GM12878 (cell line): ENCODE data around the gene BCLAF1. TPM values are rescaled to one million over a fixed set of nuclear protein-coding genes. Genes with fewer than 3 reads are reported as not detected.

Experiments
- ATAC-seq: fragments of 200-7000 bp; cut with Tn5 transposase; 3 replicates; pipeline ENCODE4 v1.9.1; 2020; ENCODE audit warnings: mild to moderate bottlenecking, moderate library complexity
- BruUV-seq: library from RNA; stranded (reverse); fragments of 400-500 nt; replicated peaks from 2 replicates; lab custom pipeline; 2021; lab: Mats Ljungman, UMichigan
- CTCF ChIA-PET: fragments of 300-600 bp; sonication (Branson Sonifier 250); formaldehyde crosslinking; extraction: SDS; loops from one replicate; lab custom pipeline; 2021; ENCODE audit warnings: inconsistent platforms; lab: Yijun Ruan, JAX
- POLR2A ChIA-PET: fragments of 350-600 bp; formaldehyde crosslinking; extraction: SDS; loops from one replicate; lab custom pipeline; 2021; ENCODE audit warnings: inconsistent platforms; lab: Charles Lee
- RAD21 ChIA-PET: fragments of 300-600 bp; sonication (Branson Sonifier 250); formaldehyde crosslinking; loops from one replicate; lab custom pipeline; 2023; ENCODE audit warnings: antibody characterized with exemption; ENCODE audit not compliant: unreplicated experiment; lab: Charles Lee
- SMC1A ChIA-PET: fragments of 300-600 bp; sonication (Branson Sonifier 250); formaldehyde crosslinking; loops from one replicate; lab custom pipeline; 2023; ENCODE audit not compliant: unreplicated experiment, uncharacterized antibody; lab: Charles Lee
- DNase-seq: peaks from one replicate; pipeline ENCODE4 v3.0.0-alpha.2; 2011; ENCODE audit warnings: low read depth, low spot score
- FAIRE-seq: peaks from 3 replicates; lab custom pipeline; 2011; peaks lifted over from hg19 to GRCh38; lab: Jason Lieb, UNC
- H2AFZ ChIP-seq: 2 replicates; pipeline ENCODE4 v1.6.0; 2011; ENCODE audit warnings: low read depth, low read length, control low read depth; ENCODE audit not compliant: control insufficient read depth
- H3K27ac ChIP-seq: 2 replicates; pipeline ENCODE4 v1.5.1; 2011; ENCODE audit warnings: control low read depth; ENCODE audit not compliant: control insufficient read depth, insufficient read depth
- H3K27me3 ChIP-seq, 2 experiments: replicated peaks in 1 of 2; 2 replicates each; pipeline versions ENCODE4 v1.6.0 to v1.6.1; 2011; ENCODE audit warnings: low read length in 1 of 2; ENCODE audit not compliant: control insufficient read depth in 2 of 2, insufficient read depth in 2 of 2
- H3K36me3 ChIP-seq, 2 experiments: 2 replicates each; pipeline ENCODE4 v1.5.1; 2011; ENCODE audit warnings: low read length in 1 of 2; ENCODE audit not compliant: control insufficient read depth in 2 of 2, insufficient read depth in 2 of 2
- H3K4me1 ChIP-seq: 2 replicates; pipeline ENCODE4 v1.6.1; 2011; ENCODE audit warnings: mild to moderate bottlenecking, low read length, moderate library complexity, mixed read lengths; ENCODE audit not compliant: control insufficient read depth, insufficient read depth
- H3K4me2 ChIP-seq: 2 replicates; pipeline ENCODE4 v1.6.0; 2011; ENCODE audit warnings: control low read depth; ENCODE audit not compliant: control insufficient read depth, insufficient read depth
- H3K4me3 ChIP-seq: fragments of 200-600 bp; sonication (generic); 2 replicates; pipeline ENCODE4 v1.5.1; 2016
- H3K79me2 ChIP-seq: 2 replicates; pipeline ENCODE4 v1.6.0; 2011; ENCODE audit warnings: low read length; ENCODE audit not compliant: control insufficient read depth, insufficient read depth
- H3K9ac ChIP-seq: 2 replicates; pipeline ENCODE4 v1.8.0; 2011; ENCODE audit warnings: low read length, control low read depth, mixed read lengths; ENCODE audit not compliant: control insufficient read depth, insufficient read depth
- H3K9me3 ChIP-seq: replicated peaks from 3 replicates; pipeline ENCODE4 v1.5.1; 2011; ENCODE audit warnings: mild to moderate bottlenecking, low read length; ENCODE audit not compliant: control insufficient read depth, insufficient read depth
- H4K20me1 ChIP-seq: 2 replicates; pipeline ENCODE4 v1.6.0; 2011; ENCODE audit not compliant: control insufficient read depth, insufficient read depth
- BMI1 ChIP-seq: fragments of 450-650 bp; IDR thresholded peaks from 2 replicates; pipeline ENCODE4 v1.6.1; 2016; ENCODE audit warnings: mild to moderate bottlenecking, moderate library complexity, borderline replicate concordance
- CBX3 ChIP-seq: fragments of 200-600 bp; sonication (generic); IDR thresholded peaks from 2 replicates; pipeline ENCODE4 v1.6.1; 2016; ENCODE audit warnings: low read depth, borderline replicate concordance
- CTCF ChIP-seq, 3 experiments: IDR thresholded peaks in 2 of 3; conservative IDR thresholded peaks in 1 of 3; 2 replicates each; pipeline ENCODE4 v1.5.1; 2011; ENCODE audit warnings: low read depth in 3 of 3, low read length in 3 of 3, mild to moderate bottlenecking in 3 of 3, control low read depth in 2 of 3, moderate library complexity in 2 of 3, inconsistent platforms in 1 of 3, mixed read lengths in 1 of 3; ENCODE audit not compliant: control insufficient read depth in 2 of 3, insufficient read depth in 1 of 3; ENCODE audit errors: extremely low read depth in 1 of 3
- EZH2 ChIP-seq: IDR thresholded peaks from 2 replicates; pipeline ENCODE4 v1.6.1; 2012; ENCODE audit warnings: low read depth, mild to moderate bottlenecking, control low read depth, inconsistent platforms, low read length, borderline replicate concordance; ENCODE audit not compliant: control insufficient read depth
- FOXM1 ChIP-seq: IDR thresholded peaks from 2 replicates; pipeline ENCODE4 v1.6.1; 2012; ENCODE audit warnings: low read depth, mild to moderate bottlenecking, inconsistent platforms, low read length, moderate library complexity
- GATAD2B ChIP-seq: fragments of 450-650 bp; conservative IDR thresholded peaks from 2 replicates; pipeline ENCODE4 v1.6.1; 2017; ENCODE audit warnings: low read depth, mild to moderate bottlenecking, moderate library complexity
- HDAC2 ChIP-seq: fragments of 200-600 bp; sonication (generic); IDR thresholded peaks from 2 replicates; pipeline ENCODE4 v1.6.1; 2017
- IKZF1 ChIP-seq: fragments of 450-650 bp; conservative IDR thresholded peaks from 2 replicates; pipeline ENCODE4 v1.6.1; 2017; ENCODE audit warnings: antibody characterized with exemption, mild to moderate bottlenecking
- MYB ChIP-seq: fragments of 150-350 bp; IDR thresholded peaks from 2 replicates; pipeline ENCODE4 v1.6.1; 2014; ENCODE audit warnings: mild to moderate bottlenecking, low read depth, low read length, borderline replicate concordance
- PAX8 ChIP-seq: fragments of 450-650 bp; IDR thresholded peaks from 2 replicates; pipeline ENCODE4 v1.6.1; 2017; ENCODE audit warnings: mild to moderate bottlenecking, moderate library complexity
- RELA ChIP-seq: fragments of 450-650 bp; IDR thresholded peaks from 2 replicates; pipeline ENCODE4 v1.8.0; 2014; ENCODE audit warnings: borderline replicate concordance; ENCODE audit not compliant: partially characterized antibody
- TCF7 ChIP-seq: IDR thresholded peaks from 2 replicates; pipeline ENCODE4 v1.6.1; 2014; ENCODE audit warnings: antibody characterized with exemption, borderline replicate concordance
- ZZZ3 ChIP-seq: IDR thresholded peaks from 2 replicates; pipeline ENCODE4 v1.6.1; 2011; ENCODE audit warnings: low read depth; ENCODE audit not compliant: control insufficient read depth, insufficient read length
- WGBS: methylation state at CpG from one replicate; pipeline ENCODE4 v1.1.6; 2016; ENCODE audit warnings: low lambda C conversion rate; ENCODE audit not compliant: insufficient replicate concordance, insufficient coverage; ENCODE audit errors: missing lambda C conversion rate; 5-methylcytosine and 5-hydroxymethylcytosine counted together
- in situ Hi-C: fragments of 300-500 bp; cut with MboI; formaldehyde crosslinking; loops from 9 replicates; pipeline ENCODE4 v1.14.3; 2018; ENCODE audit warnings: mixed read lengths
- intact Hi-C: fragments of 100-400 bp; cut with micrococcal nuclease; formaldehyde crosslinking; loops from one replicate; pipeline ENCODE4 v1.14.2; 2022; ENCODE audit not compliant: unreplicated experiment
- polyA plus RNA-seq, 11 experiments: library from polyadenylated mRNA; depleted of rRNA in 4 of 11; unstranded in 6 of 11; stranded (reverse) in 5 of 11; fragments of >200 nt; fragmentation: Nextera tagmentation in 4 of 11; fragmentation: Illumina TruSeq in 1 of 11; extraction: Ambion mirVana in 4 of 11; extraction: Trizol in 1 of 11; gene quantifications; 1 replicate in 1 of 11; 2 replicates in 10 of 11; pipeline versions ENCODE4 v1.2.1 to v1.2.3, GENCODE V29; 2011 to 2016; ENCODE audit warnings: inconsistent platforms in 2 of 11, missing spikeins in 2 of 11, low read depth in 1 of 11
- total RNA-seq, 4 experiments: library from RNA; depleted of rRNA in 3 of 4; stranded (reverse); fragments of >200 nt in 3 of 4; fragmentation: Illumina TruSeq in 1 of 4; extraction: Trizol in 1 of 4; gene quantifications; 2 replicates each; pipeline versions ENCODE4 v1.2.1 to v1.2.3, GENCODE V29; 2013 to 2021
- TF ChIP-seq, protein P1 (sequence below): IDR thresholded peaks from 2 replicates; pipeline ENCODE4 v1.6.1; 2011; ENCODE audit warnings: borderline replicate concordance, low read depth, mild to moderate bottlenecking, moderate library complexity, low read length; ENCODE audit not compliant: insufficient read depth, poor library complexity, severe bottlenecking

The BCLAF1 gene
- total and polyA plus RNA-seq, 10 of the 15 experiments (the other 5 are each of a cell fraction or from before 2014, with no cell fraction given) = 56.0 to 223 (median 114) TPM

DNA sequence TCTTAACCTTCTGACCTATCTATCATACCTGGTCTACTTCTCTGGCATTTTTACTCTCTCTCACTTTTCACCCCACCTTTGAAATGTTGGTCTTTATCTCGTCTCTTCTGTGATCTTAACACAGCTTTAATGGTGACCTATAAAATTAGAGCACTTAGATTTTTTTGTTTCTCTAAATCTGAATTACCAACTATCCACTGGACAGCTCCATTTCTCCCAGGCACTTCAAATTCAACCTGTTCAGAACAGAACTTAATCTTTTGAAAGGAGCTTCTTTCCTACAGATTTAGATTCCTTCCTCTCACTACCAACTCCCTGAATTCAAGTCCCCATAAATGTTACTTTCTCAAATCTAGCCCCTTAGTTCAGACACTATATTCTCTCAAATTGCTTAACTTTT is 24.5 kb downstream of the BCLAF1 start:
- Histone ChIP-seq H3K9me3 (no peaks in the 10 kb centered on the region), H3K27me3 (no peaks in the 10 kb centered on the region), H3K36me3 (peaks cover 0 to 36% of the 10 kb centered on the region in 2 experiments), H2AFZ (no peak overlapping the region), H3K4me3 (no peak overlapping the region), H3K4me2 (no peak overlapping the region), H3K27ac (no peak overlapping the region), H4K20me1 (no peaks in the 10 kb centered on the region; the same call in 1 of the 2 replicates), H3K9ac (no peak overlapping the region), H3K4me1 (no peaks in the 10 kb centered on the region), H3K79me2 (peaks cover 6% of the 10 kb centered on the region)
- FAIRE-seq = no peak
- CTCF ChIA-PET = interaction anchor here (0.9 kb wide), 1 partner anchor 38 kb away, joined by 3 read pairs; no protein-coding TSS in a partner anchor
- SMC1A ChIA-PET = interaction anchor here (0.9 kb wide), 1 partner anchor 15 kb away, joined by 3 read pairs; the partner anchor contains the start of gene MTFR2
- in situ Hi-C loops (no loop called here), intact Hi-C loops (no loop called here)
- no peak for DNase-seq
- TF ChIP-seq RELA (no peak), CTCF (IDR thresholded peaks at IDR 0.05 in 2 of 3, conservative IDR thresholded peaks at IDR 0.05 in 1 of 3; ENCODE audit: control insufficient read depth in 2 of 3, extremely low read depth in 1 of 3, insufficient read depth in 1 of 3, low read depth in 3 of 3, low read length in 3 of 3) (no peak), ZZZ3 (no peak), GATAD2B (no peak), IKZF1 (no peak), PAX8 (no peak), TCF7 (no peak), MYB (no peak), EZH2 (no peak), FOXM1 (no peak), CBX3 (no peak), BMI1 (no peak), HDAC2 (no peak)
- TF ChIP-seq, protein P1, sequence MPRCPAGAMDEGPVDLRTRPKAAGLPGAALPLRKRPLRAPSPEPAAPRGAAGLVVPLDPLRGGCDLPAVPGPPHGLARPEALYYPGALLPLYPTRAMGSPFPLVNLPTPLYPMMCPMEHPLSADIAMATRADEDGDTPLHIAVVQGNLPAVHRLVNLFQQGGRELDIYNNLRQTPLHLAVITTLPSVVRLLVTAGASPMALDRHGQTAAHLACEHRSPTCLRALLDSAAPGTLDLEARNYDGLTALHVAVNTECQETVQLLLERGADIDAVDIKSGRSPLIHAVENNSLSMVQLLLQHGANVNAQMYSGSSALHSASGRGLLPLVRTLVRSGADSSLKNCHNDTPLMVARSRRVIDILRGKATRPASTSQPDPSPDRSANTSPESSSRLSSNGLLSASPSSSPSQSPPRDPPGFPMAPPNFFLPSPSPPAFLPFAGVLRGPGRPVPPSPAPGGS = no peak
- ATAC-seq = no peak
- POLR2A ChIA-PET = no interaction called here
- RAD21 ChIA-PET = no interaction called here
- 100% methylated on average over 1 of the region's 1 CpG for WGBS
- no TSS peak for BruUV-seq
